HEK293T (cell line): ENCODE data around the gene EME1.
"Not testable (repeated sequence)": the region's sequence is repeated elsewhere in the genome, so short reads cannot be mapped to it uniquely, and the experiment has no call there.

ENCODE experiments used
- CTCF ChIA-PET: fragments of 350-600 bp; formaldehyde crosslinking; extraction: SDS; loops from one replicate; lab custom pipeline; 2021; ENCODE audit warnings: antibody characterized with exemption, inconsistent platforms; lab: Yijun Ruan, JAX
- POLR2A ChIA-PET: fragments of 350-600 bp; formaldehyde crosslinking; extraction: SDS; loops from one replicate; lab custom pipeline; 2020; ENCODE audit warnings: antibody characterized with exemption, inconsistent platforms; lab: Yijun Ruan, JAX
- DNase-seq: peaks from one replicate; pipeline ENCODE4 v3.0.0; 2012; ENCODE audit warnings: mixed read lengths; ENCODE audit errors: extremely low spot score
- ARNT ChIP-seq: fragments of 450-650 bp; IDR thresholded peaks from 2 replicates; pipeline ENCODE4 v1.6.1; 2017; ENCODE audit warnings: mild to moderate bottlenecking
- BHLHE40 ChIP-seq: fragments of 450-650 bp; IDR thresholded peaks from 2 replicates; pipeline ENCODE4 v1.6.1; 2016; ENCODE audit warnings: mild to moderate bottlenecking, moderate library complexity, borderline replicate concordance
- CTBP1 ChIP-seq: fragments of 450-650 bp; IDR thresholded peaks from 2 replicates; pipeline ENCODE4 v1.6.1; 2016; ENCODE audit warnings: borderline replicate concordance
- ELF4 ChIP-seq: fragments of 450-650 bp; IDR thresholded peaks from 2 replicates; pipeline ENCODE4 v1.6.1; 2017; ENCODE audit warnings: antibody characterized with exemption
- FOXA1 ChIP-seq: fragments of 450-650 bp; IDR thresholded peaks from 2 replicates; pipeline ENCODE4 v1.6.1; 2016; ENCODE audit warnings: mild to moderate bottlenecking
- FOXK2 ChIP-seq: fragments of 450-650 bp; IDR thresholded peaks from 2 replicates; pipeline ENCODE4 v1.6.1; 2016; ENCODE audit warnings: mild to moderate bottlenecking
- FOXM1 ChIP-seq: fragments of 450-650 bp; IDR thresholded peaks from 2 replicates; pipeline ENCODE4 v1.6.1; 2017; ENCODE audit warnings: mild to moderate bottlenecking, borderline replicate concordance
- HDGF ChIP-seq: fragments of 450-650 bp; IDR thresholded peaks from 2 replicates; pipeline ENCODE4 v1.6.1; 2017; ENCODE audit warnings: antibody characterized with exemption, borderline replicate concordance
- L3MBTL2 ChIP-seq: fragments of 450-650 bp; conservative IDR thresholded peaks from 2 replicates; pipeline ENCODE4 v1.6.1; 2016; ENCODE audit warnings: mild to moderate bottlenecking
- LEF1 ChIP-seq: fragments of 450-650 bp; IDR thresholded peaks from 2 replicates; pipeline ENCODE4 v1.6.1; 2017; ENCODE audit warnings: mild to moderate bottlenecking, borderline replicate concordance
- NFRKB ChIP-seq: fragments of 450-650 bp; IDR thresholded peaks from 2 replicates; pipeline ENCODE4 v1.6.1; 2016; ENCODE audit warnings: mild to moderate bottlenecking, moderate library complexity
- PKNOX1 ChIP-seq: fragments of 450-650 bp; IDR thresholded peaks from 2 replicates; pipeline ENCODE4 v1.6.1; 2016
- SP1 ChIP-seq: fragments of 450-650 bp; IDR thresholded peaks from 2 replicates; pipeline ENCODE4 v1.6.1; 2017
- SUZ12 ChIP-seq: fragments of 450-650 bp; IDR thresholded peaks from 2 replicates; pipeline ENCODE4 v1.6.1; 2016; ENCODE audit warnings: mild to moderate bottlenecking
- TARDBP ChIP-seq: fragments of 450-650 bp; IDR thresholded peaks from 2 replicates; pipeline ENCODE4 v1.6.1; 2016
- ZNF384 ChIP-seq: fragments of 450-650 bp; IDR thresholded peaks from 2 replicates; pipeline ENCODE4 v1.6.1; 2016

EME1 gene

GRCh38 chr17:50330151-50330775, 42.8 kb upstream of the EME1 start:
- TF ChIP-seq SP1 = no peak
- TF ChIP-seq FOXM1 = no peak
- TF ChIP-seq ELF4 = no peak
- no peak for TF ChIP-seq HDGF
- TF ChIP-seq LEF1 = no peak
- no peak for TF ChIP-seq SUZ12
- TF ChIP-seq ZNF384 = no peak
- no peak for TF ChIP-seq BHLHE40
- no peak for TF ChIP-seq NFRKB
- TF ChIP-seq L3MBTL2 = no peak
- no peak for TF ChIP-seq ARNT
- TF ChIP-seq PKNOX1 = no peak
- no peak for TF ChIP-seq CTBP1
- TF ChIP-seq TARDBP = no peak
- TF ChIP-seq FOXK2 = no peak
- no peak for TF ChIP-seq FOXA1
- ChIA-PET POLR2A (no interaction called here), CTCF (interaction anchor here (0.6 to 0.7 kb wide), 2 partner anchors 113 to 237 kb away, joined by 3 read pairs; no protein-coding TSS in a partner anchor)
- no peak for DNase-seq

GRCh38 chr17:50331085-50331791, 41.8 kb upstream of the EME1 start:
- CTCF ChIA-PET = interaction anchor here (0.7 kb wide), 1 partner anchor 112 kb away, joined by 3 read pairs; no protein-coding TSS in a partner anchor
- TF ChIP-seq FOXK2 (no peak), ELF4 (no peak), LEF1 (no peak), TARDBP (no peak)
- DNase-seq = no peak
- POLR2A ChIA-PET = no interaction called here

GRCh38 chr17:50332196-50332595, 40.8 kb upstream of the EME1 start:
- no peak for DNase-seq
- ChIA-PET CTCF (no interaction called here), POLR2A (no interaction called here)
- TF ChIP-seq CTBP1 (no peak), SUZ12 (no peak), FOXM1 (no peak), BHLHE40 (no peak), NFRKB (no peak)

GRCh38 chr17:50333291-50334057, 39.6 kb upstream of the EME1 start:
- POLR2A ChIA-PET, DNase-seq: not testable (repeated sequence)
- CTCF ChIA-PET = interaction anchor here (0.8 to 1.2 kb wide), 4 partner anchors 39 to 240 kb away, joined by 3 to 5 read pairs (median 3); no protein-coding TSS in a partner anchor

- ChIA-PET CTCF (no interaction called here), POLR2A (no interaction called here)
- no peak for TF ChIP-seq NFRKB
- TF ChIP-seq SUZ12 = no peak
- no peak for TF ChIP-seq ARNT
- no peak for TF ChIP-seq ZNF384
- no peak for TF ChIP-seq FOXM1
- no peak for TF ChIP-seq CTBP1
- no peak for TF ChIP-seq BHLHE40
- TF ChIP-seq LEF1 = no peak
- no peak for DNase-seq
Observed at GRCh38 chr17:50337956-50338355, 35.1 kb upstream of the EME1 start.

- ChIA-PET POLR2A (no interaction called here), CTCF (no interaction called here)
- DNase-seq = no peak
- TF ChIP-seq L3MBTL2 (no peak), BHLHE40 (no peak)
Observed at GRCh38 chr17:50338645-50339044, 34.4 kb upstream of the EME1 start.

- DNase-seq = no peak
- ChIA-PET CTCF (no interaction called here), POLR2A (no interaction called here)
- TF ChIP-seq ARNT (no peak), CTBP1 (no peak), NFRKB (no peak), BHLHE40 (no peak), FOXK2 (no peak), FOXM1 (no peak), SUZ12 (no peak), ELF4 (no peak), PKNOX1 (no peak), L3MBTL2 (no peak), ZNF384 (no peak), TARDBP (no peak), SP1 (no peak), HDGF (no peak)
Observed at GRCh38 chr17:50339381-50339780, 33.6 kb upstream of the EME1 start.
